Endothelial cell (in vitro differentiated cells): ENCODE results near the gene DHX9. TPM values are rescaled to one million over a fixed set of nuclear protein-coding genes. Genes with fewer than 3 reads are reported as not detected.
"Not testable (repeated sequence)": the region's sequence is repeated elsewhere in the genome, so short reads cannot be mapped to it uniquely, and the experiment has no call there.

Source experiments
- DNase-seq: peaks from one replicate; pipeline ENCODE4 v3.0.0; 2021; ENCODE audit warnings: low spot score
- H3K27ac Mint-ChIP-seq: one replicate; pipeline ENCODE4 v1.8.0; 2021; ENCODE audit warnings: mixed read lengths, inconsistent platforms; ENCODE audit not compliant: unreplicated experiment
- H3K27me3 Mint-ChIP-seq: one replicate; pipeline ENCODE4 v1.8.0; 2021; ENCODE audit warnings: mild to moderate bottlenecking, moderate library complexity, mixed read lengths, inconsistent platforms; ENCODE audit not compliant: unreplicated experiment
- H3K36me3 Mint-ChIP-seq: one replicate; pipeline ENCODE4 v1.8.0; 2021; ENCODE audit warnings: mild to moderate bottlenecking, low read depth, mixed read lengths, inconsistent platforms; ENCODE audit not compliant: unreplicated experiment
- H3K4me1 Mint-ChIP-seq: one replicate; pipeline ENCODE4 v1.8.0; 2021; ENCODE audit warnings: mild to moderate bottlenecking, mixed read lengths, inconsistent platforms; ENCODE audit not compliant: unreplicated experiment
- H3K4me3 Mint-ChIP-seq: one replicate; pipeline ENCODE4 v1.8.0; 2021; ENCODE audit warnings: mild to moderate bottlenecking, mixed read lengths, inconsistent platforms; ENCODE audit not compliant: unreplicated experiment
- H3K9me3 Mint-ChIP-seq: one replicate; pipeline ENCODE4 v1.8.0; 2021; ENCODE audit warnings: mixed read lengths, inconsistent platforms; ENCODE audit not compliant: unreplicated experiment
- total RNA-seq: library from RNA; stranded (reverse); fragmentation: NEBNext Ultra II Directional; extraction: Animal tissue kit (Norgen Biotek cat#: 25700); gene quantifications from one replicate; pipeline ENCODE4 v1.2.1, GENCODE V29; 2021; ENCODE audit not compliant: unreplicated experiment
- TF ChIP-seq, protein P1 (sequence below): fragments of 200-600 bp; sonication (generic); IDR thresholded peaks from one replicate; pipeline ENCODE4 v1.5.0; 2021; ENCODE audit warnings: antibody characterized with exemption; ENCODE audit not compliant: unreplicated experiment

DHX9 gene
- total RNA-seq, 1 donor from 2014 or later: 182 TPM

GRCh38 chr1:182889997-182890396, 50.9 kb downstream of the DHX9 start:
- Mint-ChIP-seq H3K4me1 (peaks cover 7% of the 10 kb centered on the region), H3K4me3 (no peak overlapping the region), H3K36me3 (peaks cover 33% of the 10 kb centered on the region), H3K27ac (peak overlapping the region; percentile 39), H3K9me3 (no peaks in the 10 kb centered on the region), H3K27me3 (peaks cover 3% of the 10 kb centered on the region)
- no peak for DNase-seq
- TF ChIP-seq, protein P1, sequence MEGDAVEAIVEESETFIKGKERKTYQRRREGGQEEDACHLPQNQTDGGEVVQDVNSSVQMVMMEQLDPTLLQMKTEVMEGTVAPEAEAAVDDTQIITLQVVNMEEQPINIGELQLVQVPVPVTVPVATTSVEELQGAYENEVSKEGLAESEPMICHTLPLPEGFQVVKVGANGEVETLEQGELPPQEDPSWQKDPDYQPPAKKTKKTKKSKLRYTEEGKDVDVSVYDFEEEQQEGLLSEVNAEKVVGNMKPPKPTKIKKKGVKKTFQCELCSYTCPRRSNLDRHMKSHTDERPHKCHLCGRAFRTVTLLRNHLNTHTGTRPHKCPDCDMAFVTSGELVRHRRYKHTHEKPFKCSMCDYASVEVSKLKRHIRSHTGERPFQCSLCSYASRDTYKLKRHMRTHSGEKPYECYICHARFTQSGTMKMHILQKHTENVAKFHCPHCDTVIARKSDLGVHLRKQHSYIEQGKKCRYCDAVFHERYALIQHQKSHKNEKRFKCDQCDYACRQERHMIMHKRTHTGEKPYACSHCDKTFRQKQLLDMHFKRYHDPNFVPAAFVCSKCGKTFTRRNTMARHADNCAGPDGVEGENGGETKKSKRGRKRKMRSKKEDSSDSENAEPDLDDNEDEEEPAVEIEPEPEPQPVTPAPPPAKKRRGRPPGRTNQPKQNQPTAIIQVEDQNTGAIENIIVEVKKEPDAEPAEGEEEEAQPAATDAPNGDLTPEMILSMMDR: no peak

DNA sequence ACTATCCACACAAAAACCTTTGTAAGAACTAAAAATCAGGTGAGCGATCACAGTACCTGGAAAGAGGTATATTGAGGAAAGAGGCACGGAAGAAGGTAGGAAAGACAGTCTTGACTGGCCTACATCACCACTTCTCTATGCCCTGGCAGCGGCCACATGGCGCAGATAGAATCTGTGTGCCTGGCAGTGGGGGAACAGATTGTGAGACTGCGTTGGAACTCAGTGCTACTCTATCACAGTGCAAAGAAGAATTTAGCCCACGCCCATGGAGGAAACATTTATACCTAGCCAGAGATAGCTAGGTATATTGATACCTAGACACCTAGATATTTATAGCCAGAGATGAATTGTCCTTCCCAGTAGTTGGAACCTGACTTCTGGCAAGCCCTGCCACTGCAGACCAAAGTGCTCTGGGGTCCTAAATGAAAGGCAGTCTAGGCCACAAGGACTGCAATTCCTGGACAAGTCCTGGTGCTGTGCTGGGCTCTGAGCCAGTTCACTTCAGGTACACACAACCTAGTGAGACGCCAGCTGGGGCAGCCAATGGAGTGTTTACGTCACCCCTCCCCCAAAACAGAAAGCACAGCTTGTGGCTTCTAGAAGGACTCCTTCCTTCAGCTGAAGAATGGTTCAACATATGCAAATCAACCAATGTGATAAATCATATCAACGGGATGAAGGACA, 51.9 kb downstream of the DHX9 start:
- Mint-ChIP-seq H3K9me3 (no peaks in the 10 kb centered on the region), H3K36me3 (peaks cover 23% of the 10 kb centered on the region), H3K27me3 (peaks cover 3% of the 10 kb centered on the region), H3K4me1 (peaks cover 7% of the 10 kb centered on the region), H3K27ac (no peak overlapping the region), H3K4me3 (peak overlapping the region; percentile 9)
- TF ChIP-seq, protein P1: no peak
- no peak for DNase-seq

GRCh38 chr1:182897696-182898095, 58.5 kb downstream of the DHX9 start:
- H3K36me3 Mint-ChIP-seq: no peaks in the 10 kb centered on the region
- no peak overlapping the region for H3K4me3 Mint-ChIP-seq
- H3K27ac Mint-ChIP-seq: no peak overlapping the region
- no peaks in the 10 kb centered on the region for H3K27me3 Mint-ChIP-seq
- DNase-seq: no peak
- no peaks in the 10 kb centered on the region for H3K4me1 Mint-ChIP-seq
- no peaks in the 10 kb centered on the region for H3K9me3 Mint-ChIP-seq
- TF ChIP-seq, protein P1: no peak

DNA sequence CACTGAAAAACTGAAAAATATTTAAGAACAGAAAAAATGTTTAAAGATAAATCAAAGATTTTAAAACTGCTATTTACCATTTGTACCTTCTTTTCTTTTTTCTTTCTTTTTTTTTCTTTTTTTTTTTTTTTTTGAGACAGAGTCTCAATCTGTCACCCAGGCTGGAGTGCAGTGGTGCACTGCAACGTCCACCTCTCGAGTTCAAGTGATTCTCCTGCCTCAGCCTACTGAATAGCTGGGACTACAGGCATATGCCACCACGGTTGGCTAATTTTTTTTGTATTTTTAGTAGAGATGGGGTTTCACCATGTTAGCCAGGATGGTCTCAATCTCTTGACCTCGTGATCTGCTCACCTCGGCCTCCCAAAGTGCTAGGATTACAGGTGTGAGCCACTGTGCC, 62.8 kb downstream of the DHX9 start:
- H3K36me3 Mint-ChIP-seq, H3K9me3 Mint-ChIP-seq, DNase-seq, H3K27me3 Mint-ChIP-seq, H3K27ac Mint-ChIP-seq, H3K4me3 Mint-ChIP-seq, H3K4me1 Mint-ChIP-seq: not testable (repeated sequence)

DNA sequence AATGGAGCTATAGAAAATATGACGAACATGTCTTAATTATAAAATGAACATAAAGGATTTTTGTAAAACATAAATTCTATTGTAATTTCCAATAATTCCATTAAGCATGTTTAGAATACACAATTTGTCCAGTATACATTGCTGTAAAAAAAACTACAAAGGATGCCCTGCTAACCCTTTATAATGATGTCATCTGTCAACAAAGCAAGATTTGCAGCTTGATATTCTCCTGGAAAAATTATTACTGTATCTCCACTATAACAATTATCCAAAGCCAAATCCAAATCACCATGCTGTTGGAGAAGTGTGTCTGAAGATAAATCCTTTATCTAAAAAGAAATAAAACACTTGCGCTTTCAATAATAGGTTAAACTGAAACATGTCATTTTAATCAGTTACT, 66.2 kb downstream of the DHX9 start:
- Mint-ChIP-seq H3K27me3 (no peaks in the 10 kb centered on the region), H3K36me3 (peaks cover 3% of the 10 kb centered on the region), H3K4me3 (no peak overlapping the region), H3K27ac (no peak overlapping the region), H3K4me1 (no peaks in the 10 kb centered on the region), H3K9me3 (no peaks in the 10 kb centered on the region)
- no peak for DNase-seq
- TF ChIP-seq, protein P1: no peak
